ENCODE results near the gene PSAPL1. TPM values are rescaled to one million over a fixed set of nuclear protein-coding genes. Genes with fewer than 3 reads are reported as not detected.

The PSAPL1 gene
- total and polyA plus RNA-seq, 8 donors: 0.03 to 37.5 (median 5.7) TPM; not detected in 2

GRCh38 chr4:7465017-7465416, 30.3 kb upstream of the PSAPL1 start:
- intact Hi-C loops (cut with DNase I; ENCODE audit: low total_unique reads): no loop called here
- no peak overlapping the region for H3K4me3 ChIP-seq
- no peak for DNase-seq
- TF ChIP-seq CTCF (IDR thresholded peaks at IDR 0.05): no peak
- TF ChIP-seq POLR2AphosphoS5 (IDR thresholded peaks at IDR 0.05): no peak
- TF ChIP-seq EP300 (IDR thresholded peaks at IDR 0.05): no peak
- no peak for TF ChIP-seq POLR2A (IDR thresholded peaks at IDR 0.05)
- H3K36me3 ChIP-seq: no peaks in the 10 kb centered on the region
- H3K27ac ChIP-seq: no peak overlapping the region
- WGBS, 5 donors: 69 to 88% (median 85%) methylated on average over 3 to 9 of the region's 9 CpGs
- peaks cover 0 to 30% (median 0%) of the 10 kb centered on the region in 3 donors for H3K27me3 ChIP-seq
- H3K4me1 ChIP-seq: no peaks in the 10 kb centered on the region
- H3K9me3 ChIP-seq: peaks cover 0 to 13% (median 7%) of the 10 kb centered on the region in 4 donors

- Histone ChIP-seq H3K27me3 (peaks cover 0 to 37% (median 0%) of the 10 kb centered on the region in 3 donors), H3K4me1 (no peaks in the 10 kb centered on the region), H3K36me3 (no peaks in the 10 kb centered on the region), H3K9me3 (peaks cover 0 to 13% (median 7%) of the 10 kb centered on the region in 4 donors), H3K4me3 (no peak overlapping the region), H3K27ac (no peak overlapping the region)
- no peak for DNase-seq
- WGBS, 5 donors: 73 to 88% (median 82%) methylated on average over 5 of the region's 5 CpGs
- intact Hi-C loops (cut with DNase I; ENCODE audit: low total_unique reads): no loop called here
- no peak for TF ChIP-seq POLR2AphosphoS5 (IDR thresholded peaks at IDR 0.05)
- no peak for TF ChIP-seq EP300 (IDR thresholded peaks at IDR 0.05)
- TF ChIP-seq CTCF (IDR thresholded peaks at IDR 0.05): no peak
- no peak for TF ChIP-seq POLR2A (IDR thresholded peaks at IDR 0.05)
Measured at GRCh38 chr4:7464259-7464655, 29.5 kb upstream of the PSAPL1 start.

GRCh38 chr4:7463566-7464258, 29.0 kb upstream of the PSAPL1 start:
- H3K36me3 ChIP-seq: no peaks in the 10 kb centered on the region
- intact Hi-C loops (cut with DNase I; ENCODE audit: low total_unique reads): no loop called here
- no peaks in the 10 kb centered on the region for H3K4me1 ChIP-seq
- peaks cover 0 to 37% (median 0%) of the 10 kb centered on the region in 3 donors for H3K27me3 ChIP-seq
- DNase-seq: no peak
- H3K4me3 ChIP-seq: no peak overlapping the region
- TF ChIP-seq CTCF (IDR thresholded peaks at IDR 0.05) (no peak), POLR2AphosphoS5 (IDR thresholded peaks at IDR 0.05) (no peak), POLR2A (IDR thresholded peaks at IDR 0.05) (no peak), EP300 (IDR thresholded peaks at IDR 0.05) (no peak)
- WGBS, 5 donors: 77 to 85% (median 80%) methylated on average over 19 to 20 of the region's 20 CpGs
- no peak overlapping the region for H3K27ac ChIP-seq
- peaks cover 0 to 13% (median 7%) of the 10 kb centered on the region in 4 donors for H3K9me3 ChIP-seq

- TF ChIP-seq CTCF (IDR thresholded peaks at IDR 0.05): no peak
- Histone ChIP-seq H3K4me3 (no peak overlapping the region), H3K9me3 (peaks cover 0 to 13% (median 7%) of the 10 kb centered on the region in 4 donors), H3K27me3 (peaks cover 0 to 37% (median 0%) of the 10 kb centered on the region in 3 donors), H3K4me1 (no peaks in the 10 kb centered on the region), H3K36me3 (no peaks in the 10 kb centered on the region), H3K27ac (no peak overlapping the region)
- WGBS, 5 donors: 22 to 37% (median 30%) methylated on average over 11 of the region's 11 CpGs
- peak; percentile 32 to 56 for DNase-seq
- intact Hi-C loops (cut with DNase I; ENCODE audit: low total_unique reads): no loop called here
Measured at GRCh38 chr4:7462509-7462971, 27.8 kb upstream of the PSAPL1 start.
